Measurements from ENCODE around the gene COA5. TPM values are rescaled to one million over a fixed set of nuclear protein-coding genes. Genes with fewer than 3 reads are reported as not detected.

The COA5 gene
- polyA plus RNA-seq, 2 donors: 16.7 to 43.0 TPM

- Histone ChIP-seq H3K4me3 (ENCODE audit: low read depth in 1 of 2, low read length in 2 of 2) (no peak overlapping the region), H3K36me3 (ENCODE audit: control insufficient read depth in 2 of 2, insufficient read depth in 2 of 2, low read length in 1 of 2) (peaks cover 5 to 18% of the 10 kb centered on the region in 2 donors), H3K4me1 (ENCODE audit: control insufficient read depth in 2 of 2, insufficient read depth in 2 of 2, low read length in 1 of 2) (no peaks in the 10 kb centered on the region), H3K27ac (ENCODE audit: low read depth in 2 of 2, low read length in 1 of 2) (no peak overlapping the region), H3K9me3 (ENCODE audit: control insufficient read depth in 2 of 2, insufficient read depth in 1 of 2, low read depth in 1 of 2, low read length in 1 of 2) (no peaks in the 10 kb centered on the region), H3K27me3 (ENCODE audit: control insufficient read depth in 1 of 2, insufficient read depth in 2 of 2, low read length in 2 of 2) (no peaks in the 10 kb centered on the region)
- 91 to 93% methylated on average over 6 of the region's 6 CpGs for WGBS, 2 donors
These were observed 21.7 kb downstream of the COA5 start for GRCh38 chr2:98586551-98587140.

GRCh38 chr2:98585386-98585785, 22.9 kb downstream of the COA5 start:
- Histone ChIP-seq H3K4me3 (ENCODE audit: low read depth in 1 of 2, low read length in 2 of 2) (no peak overlapping the region), H3K27ac (ENCODE audit: low read depth in 2 of 2, low read length in 1 of 2) (no peak overlapping the region), H3K9me3 (ENCODE audit: control insufficient read depth in 2 of 2, insufficient read depth in 1 of 2, low read depth in 1 of 2, low read length in 1 of 2) (no peaks in the 10 kb centered on the region), H3K4me1 (ENCODE audit: control insufficient read depth in 2 of 2, insufficient read depth in 2 of 2, low read length in 1 of 2) (no peaks in the 10 kb centered on the region), H3K27me3 (ENCODE audit: control insufficient read depth in 1 of 2, insufficient read depth in 2 of 2, low read length in 2 of 2) (no peaks in the 10 kb centered on the region), H3K36me3 (ENCODE audit: control insufficient read depth in 2 of 2, insufficient read depth in 2 of 2, low read length in 1 of 2) (peaks cover 6 to 18% of the 10 kb centered on the region in 2 donors)
- WGBS, 2 donors: 86 to 92% methylated on average over 10 of the region's 10 CpGs

DNA sequence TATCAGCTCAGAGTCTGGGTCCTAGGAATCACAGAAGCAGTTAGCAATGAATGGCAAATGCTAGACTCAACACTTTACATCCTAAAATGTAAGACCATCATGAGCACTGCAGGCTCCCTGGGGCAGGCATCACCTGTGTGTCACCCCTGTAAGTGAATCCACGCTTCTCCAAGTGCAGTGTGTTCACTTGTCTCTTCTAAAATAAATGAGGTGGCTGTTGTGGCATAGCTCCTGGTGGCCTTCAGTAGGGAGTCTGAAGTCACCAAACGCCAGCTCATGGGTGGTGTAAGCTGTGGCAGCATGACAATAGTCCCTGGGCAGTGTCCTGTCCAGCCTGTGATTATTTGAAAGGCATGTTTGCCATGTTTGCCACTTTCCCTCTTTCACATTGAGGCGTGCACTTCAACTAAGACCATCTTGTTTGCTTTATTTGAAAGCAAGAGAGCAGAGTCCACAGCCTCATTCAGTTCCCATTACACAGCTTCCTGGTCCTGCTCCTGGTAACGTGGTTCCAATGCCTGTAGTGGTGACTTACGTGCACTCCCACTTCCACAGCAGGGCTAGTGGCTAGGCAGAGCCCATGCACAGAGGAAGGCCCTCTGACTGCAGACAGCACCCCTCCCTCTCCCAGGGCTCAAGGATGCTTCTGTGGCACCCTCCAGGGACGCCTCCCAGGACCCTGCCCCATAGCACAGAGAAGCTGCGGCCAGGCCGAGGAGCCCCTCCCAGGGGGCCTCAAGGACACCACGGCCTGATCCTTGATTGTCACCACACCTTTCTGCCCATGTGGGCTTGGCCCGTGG, 24.3 kb downstream of the COA5 start:
- no peak overlapping the region for H3K4me3 ChIP-seq (ENCODE audit: low read depth in 1 of 2, low read length in 2 of 2)
- H3K4me1 ChIP-seq (ENCODE audit: control insufficient read depth in 2 of 2, insufficient read depth in 2 of 2, low read length in 1 of 2): no peaks in the 10 kb centered on the region
- H3K27ac ChIP-seq (ENCODE audit: low read depth in 2 of 2, low read length in 1 of 2): no peak overlapping the region
- H3K36me3 ChIP-seq (ENCODE audit: control insufficient read depth in 2 of 2, insufficient read depth in 2 of 2, low read length in 1 of 2): peaks cover 2 to 20% of the 10 kb centered on the region in 2 donors
- no peaks in the 10 kb centered on the region for H3K27me3 ChIP-seq (ENCODE audit: control insufficient read depth in 1 of 2, insufficient read depth in 2 of 2, low read length in 2 of 2)
- WGBS, 2 donors: 78 to 90% methylated on average over 10 of the region's 10 CpGs
- no peaks in the 10 kb centered on the region for H3K9me3 ChIP-seq (ENCODE audit: control insufficient read depth in 2 of 2, insufficient read depth in 1 of 2, low read depth in 1 of 2, low read length in 1 of 2)

- Histone ChIP-seq H3K36me3 (ENCODE audit: control insufficient read depth in 2 of 2, insufficient read depth in 2 of 2, low read length in 1 of 2) (peaks cover 2 to 20% of the 10 kb centered on the region in 2 donors), H3K27me3 (ENCODE audit: control insufficient read depth in 1 of 2, insufficient read depth in 2 of 2, low read length in 2 of 2) (no peaks in the 10 kb centered on the region), H3K4me1 (ENCODE audit: control insufficient read depth in 2 of 2, insufficient read depth in 2 of 2, low read length in 1 of 2) (no peaks in the 10 kb centered on the region), H3K27ac (ENCODE audit: low read depth in 2 of 2, low read length in 1 of 2) (no peak overlapping the region), H3K4me3 (ENCODE audit: low read depth in 1 of 2, low read length in 2 of 2) (no peak overlapping the region), H3K9me3 (ENCODE audit: control insufficient read depth in 2 of 2, insufficient read depth in 1 of 2, low read depth in 1 of 2, low read length in 1 of 2) (no peaks in the 10 kb centered on the region)
- 94 to 96% methylated on average over 7 of the region's 7 CpGs for WGBS, 2 donors
These were observed 25.0 kb downstream of the COA5 start for GRCh38 chr2:98583276-98583675.

DNA sequence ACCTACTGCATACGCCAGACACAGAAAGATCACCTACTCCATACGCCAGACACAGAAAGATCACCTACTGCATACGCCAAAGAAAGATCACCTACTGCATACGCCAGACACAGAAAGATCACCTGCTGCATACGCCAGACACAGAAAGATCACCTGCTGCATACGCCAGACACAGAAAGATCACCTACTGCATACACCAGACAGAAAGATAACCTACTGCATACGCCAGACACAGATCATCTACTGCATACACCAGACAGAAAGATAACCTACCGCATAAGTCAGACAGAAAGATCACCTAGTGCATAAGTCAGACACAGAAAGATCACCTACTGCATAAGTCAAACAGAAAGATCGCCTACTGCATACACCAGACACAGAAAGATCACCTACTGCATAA, 25.8 kb downstream of the COA5 start:
- Histone ChIP-seq H3K36me3 (ENCODE audit: control insufficient read depth in 2 of 2, insufficient read depth in 2 of 2, low read length in 1 of 2) (peaks cover 2 to 23% of the 10 kb centered on the region in 2 donors), H3K4me3 (ENCODE audit: low read depth in 1 of 2, low read length in 2 of 2) (no peak overlapping the region), H3K4me1 (ENCODE audit: control insufficient read depth in 2 of 2, insufficient read depth in 2 of 2, low read length in 1 of 2) (no peaks in the 10 kb centered on the region), H3K9me3 (ENCODE audit: control insufficient read depth in 2 of 2, insufficient read depth in 1 of 2, low read depth in 1 of 2, low read length in 1 of 2) (no peaks in the 10 kb centered on the region), H3K27me3 (ENCODE audit: control insufficient read depth in 1 of 2, insufficient read depth in 2 of 2, low read length in 2 of 2) (no peaks in the 10 kb centered on the region), H3K27ac (ENCODE audit: low read depth in 2 of 2, low read length in 1 of 2) (no peak overlapping the region)
- 95% methylated on average over 9 of the region's 9 CpGs for WGBS, 2 donors

- 90% methylated on average over 10 of the region's 10 CpGs for WGBS, 2 donors
- H3K27me3 ChIP-seq (ENCODE audit: control insufficient read depth in 1 of 2, insufficient read depth in 2 of 2, low read length in 2 of 2): no peaks in the 10 kb centered on the region
- peaks cover 2 to 27% of the 10 kb centered on the region in 2 donors for H3K36me3 ChIP-seq (ENCODE audit: control insufficient read depth in 2 of 2, insufficient read depth in 2 of 2, low read length in 1 of 2)
- H3K4me1 ChIP-seq (ENCODE audit: control insufficient read depth in 2 of 2, insufficient read depth in 2 of 2, low read length in 1 of 2): no peaks in the 10 kb centered on the region
- no peak overlapping the region for H3K27ac ChIP-seq (ENCODE audit: low read depth in 2 of 2, low read length in 1 of 2)
- no peak overlapping the region for H3K4me3 ChIP-seq (ENCODE audit: low read depth in 1 of 2, low read length in 2 of 2)
- H3K9me3 ChIP-seq (ENCODE audit: control insufficient read depth in 2 of 2, insufficient read depth in 1 of 2, low read depth in 1 of 2, low read length in 1 of 2): no peaks in the 10 kb centered on the region
These were observed 27.5 kb downstream of the COA5 start for GRCh38 chr2:98580656-98581284.

DNA sequence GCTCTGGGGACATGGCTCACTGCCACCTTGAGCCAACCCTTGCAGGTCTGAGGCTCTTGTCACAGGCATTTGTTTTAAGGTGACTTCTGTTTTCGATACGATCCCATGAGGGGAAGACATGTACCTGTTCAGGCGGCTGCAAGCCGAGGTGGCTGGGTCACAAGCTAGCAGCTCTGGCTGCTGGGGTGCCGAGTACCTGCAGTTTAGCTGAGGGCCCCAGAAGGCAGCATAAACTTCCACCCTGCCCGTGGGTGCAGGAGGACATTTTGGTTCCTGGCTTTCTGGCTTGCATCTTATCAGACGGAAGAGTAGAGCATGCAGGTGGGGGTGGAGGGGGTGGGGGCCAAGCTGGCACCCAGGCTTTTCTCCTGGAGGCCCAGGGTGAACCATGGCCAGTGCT, 28.4 kb downstream of the COA5 start:
- no peaks in the 10 kb centered on the region for H3K4me1 ChIP-seq (ENCODE audit: control insufficient read depth in 2 of 2, insufficient read depth in 2 of 2, low read length in 1 of 2)
- WGBS, 2 donors: 86 to 89% methylated on average over 7 of the region's 7 CpGs
- peaks cover 2 to 27% of the 10 kb centered on the region in 2 donors for H3K36me3 ChIP-seq (ENCODE audit: control insufficient read depth in 2 of 2, insufficient read depth in 2 of 2, low read length in 1 of 2)
- H3K9me3 ChIP-seq (ENCODE audit: control insufficient read depth in 2 of 2, insufficient read depth in 1 of 2, low read depth in 1 of 2, low read length in 1 of 2): no peaks in the 10 kb centered on the region
- no peaks in the 10 kb centered on the region for H3K27me3 ChIP-seq (ENCODE audit: control insufficient read depth in 1 of 2, insufficient read depth in 2 of 2, low read length in 2 of 2)
- no peak overlapping the region for H3K4me3 ChIP-seq (ENCODE audit: low read depth in 1 of 2, low read length in 2 of 2)
- H3K27ac ChIP-seq (ENCODE audit: low read depth in 2 of 2, low read length in 1 of 2): no peak overlapping the region

GRCh38 chr2:98578231-98578630, 30.1 kb downstream of the COA5 start:
- no peaks in the 10 kb centered on the region for H3K27me3 ChIP-seq (ENCODE audit: control insufficient read depth in 1 of 2, insufficient read depth in 2 of 2, low read length in 2 of 2)
- peaks cover 2 to 24% of the 10 kb centered on the region in 2 donors for H3K36me3 ChIP-seq (ENCODE audit: control insufficient read depth in 2 of 2, insufficient read depth in 2 of 2, low read length in 1 of 2)
- H3K4me1 ChIP-seq (ENCODE audit: control insufficient read depth in 2 of 2, insufficient read depth in 2 of 2, low read length in 1 of 2): no peaks in the 10 kb centered on the region
- 91 to 93% methylated on average over 9 of the region's 9 CpGs for WGBS, 2 donors
- H3K9me3 ChIP-seq (ENCODE audit: control insufficient read depth in 2 of 2, insufficient read depth in 1 of 2, low read depth in 1 of 2, low read length in 1 of 2): no peaks in the 10 kb centered on the region
- H3K27ac ChIP-seq (ENCODE audit: low read depth in 2 of 2, low read length in 1 of 2): no peak overlapping the region
- H3K4me3 ChIP-seq (ENCODE audit: low read depth in 1 of 2, low read length in 2 of 2): no peak overlapping the region

- WGBS, 2 donors: 77 to 78% methylated on average over 10 of the region's 10 CpGs
- Histone ChIP-seq H3K9me3 (ENCODE audit: control insufficient read depth in 2 of 2, insufficient read depth in 1 of 2, low read depth in 1 of 2, low read length in 1 of 2) (no peaks in the 10 kb centered on the region), H3K4me1 (ENCODE audit: control insufficient read depth in 2 of 2, insufficient read depth in 2 of 2, low read length in 1 of 2) (no peaks in the 10 kb centered on the region), H3K27me3 (ENCODE audit: control insufficient read depth in 1 of 2, insufficient read depth in 2 of 2, low read length in 2 of 2) (no peaks in the 10 kb centered on the region), H3K27ac (ENCODE audit: low read depth in 2 of 2, low read length in 1 of 2) (no peak overlapping the region), H3K4me3 (ENCODE audit: low read depth in 1 of 2, low read length in 2 of 2) (no peak overlapping the region), H3K36me3 (ENCODE audit: control insufficient read depth in 2 of 2, insufficient read depth in 2 of 2, low read length in 1 of 2) (peaks cover 2 to 22% of the 10 kb centered on the region in 2 donors)
These were observed 31.0 kb downstream of the COA5 start for GRCh38 chr2:98577313-98577712.

Measured in esophagus (tissue), 2 donors.